K562 (cell line): ENCODE results near the gene SLC26A8. TPM values are rescaled to one million over a fixed set of nuclear protein-coding genes. Genes with fewer than 3 reads are reported as not detected.

Experiments
- ATAC-seq: fragments of 200-7000 bp; cut with Tn5 transposase; 3 replicates; pipeline ENCODE4 v1.9.1; 2020; ENCODE audit warnings: moderate library complexity
- BruUV-seq: library from RNA; stranded (reverse); fragments of 400-500 nt; replicated peaks from 2 replicates; lab custom pipeline; 2021; lab: Mats Ljungman, UMichigan
- CTCF ChIA-PET: fragments of 300-600 bp; formaldehyde crosslinking; extraction: SDS; loops from one replicate; lab custom pipeline; 2021; ENCODE audit warnings: low intra/inter-chr PET ratio; lab: Yijun Ruan, JAX
- POLR2A ChIA-PET: fragments of 300-600, 350-650 bp; sonication (Branson Sonifier 250); formaldehyde crosslinking; extraction: SDS; loops from one replicate; lab custom pipeline; 2021; ENCODE audit warnings: antibody characterized with exemption, inconsistent platforms; lab: Yijun Ruan, JAX
- DNase-seq, 4 experiments: peaks; one replicate each; pipeline versions ENCODE4 v3.0.0 to v3.0.0-alpha.2; 2011 to 2018; ENCODE audit warnings: low spot score in 3 of 4, mixed read lengths in 3 of 4; ENCODE audit errors: extremely low read depth in 1 of 4
- FAIRE-seq: peaks from 2 replicates; lab custom pipeline; 2011; peaks lifted over from hg19 to GRCh38; lab: Jason Lieb, UNC
- H2AFZ ChIP-seq: 2 replicates; pipeline ENCODE4 v1.6.0; 2011; ENCODE audit warnings: low read depth, low read length, control low read depth, inconsistent platforms
- H3K27ac ChIP-seq: fragments of 200-600 bp; 3 replicates; pipeline ENCODE4 v1.8.0; 2011; ENCODE audit warnings: low read depth, mild to moderate bottlenecking, control low read depth, inconsistent platforms, low read length, moderate library complexity, mixed read lengths; ENCODE audit errors: extremely low read depth
- H3K27me3 ChIP-seq, 2 experiments: fragments of 300-600 bp in 1 of 2; 2 replicates in 1 of 2; 3 replicates in 1 of 2; pipeline versions ENCODE4 v1.6.0 to v1.8.0; 2011; ENCODE audit warnings: inconsistent platforms in 2 of 2, low read length in 2 of 2, mild to moderate bottlenecking in 1 of 2, mixed read lengths in 1 of 2, moderate library complexity in 1 of 2; ENCODE audit not compliant: control insufficient read depth in 2 of 2, insufficient read depth in 2 of 2
- H3K36me3 ChIP-seq: fragments of 300-600 bp; 3 replicates; pipeline ENCODE4 v1.8.0; 2011; ENCODE audit warnings: mild to moderate bottlenecking, low read length, inconsistent platforms; ENCODE audit not compliant: control insufficient read depth, insufficient read depth
- H3K4me1 ChIP-seq, 2 experiments: fragments of 200-600 bp in 1 of 2; replicated peaks in 1 of 2; 2 replicates in 1 of 2; 3 replicates in 1 of 2; pipeline versions ENCODE4 v1.5.1 to v1.8.0; 2011; ENCODE audit warnings: inconsistent platforms in 2 of 2, low read length in 2 of 2, mild to moderate bottlenecking in 1 of 2, mixed read lengths in 1 of 2, moderate library complexity in 1 of 2; ENCODE audit not compliant: control insufficient read depth in 2 of 2, insufficient read depth in 2 of 2
- H3K4me2 ChIP-seq: 2 replicates; pipeline ENCODE4 v1.6.1; 2011; ENCODE audit warnings: low read length, control low read depth, inconsistent platforms, mixed read lengths; ENCODE audit not compliant: insufficient read depth
- H3K4me3 ChIP-seq: fragments of 200-600 bp; sonication (generic), shearing (Covaris generic); 2 replicates; pipeline ENCODE4 v1.5.1; 2016; ENCODE audit warnings: control low read depth, inconsistent platforms
- H3K79me2 ChIP-seq: fragments of 200-600 bp; 3 replicates; pipeline ENCODE4 v1.8.0; 2011; ENCODE audit warnings: low read length, inconsistent platforms; ENCODE audit not compliant: control insufficient read depth, insufficient read depth
- H3K9ac ChIP-seq, 2 experiments: 2 replicates each; pipeline versions ENCODE4 v1.6.0 to v1.6.1; 2011; ENCODE audit warnings: low read depth in 2 of 2, low read length in 2 of 2, control low read depth in 1 of 2, inconsistent platforms in 1 of 2, mild to moderate bottlenecking in 1 of 2, mixed read lengths in 1 of 2; ENCODE audit not compliant: insufficient read depth in 1 of 2
- H3K9me1 ChIP-seq: one replicate; pipeline ENCODE4 v1.6.0; 2011; ENCODE audit warnings: inconsistent platforms, mild to moderate bottlenecking, low read length, moderate library complexity; ENCODE audit not compliant: control insufficient read depth, insufficient read depth
- H3K9me3 ChIP-seq: replicated peaks from 2 replicates; pipeline ENCODE4 v1.5.1; 2011; ENCODE audit warnings: low read depth, low read length, inconsistent platforms; ENCODE audit not compliant: control insufficient read depth, insufficient read depth
- H4K20me1 ChIP-seq: replicated peaks from 2 replicates; pipeline ENCODE4 v1.6.1; 2011; ENCODE audit warnings: low read length, inconsistent platforms, mixed read lengths; ENCODE audit not compliant: control insufficient read depth, insufficient read depth
- DACH1 ChIP-seq: fragments of 450-650 bp; IDR thresholded peaks from 2 replicates; pipeline ENCODE4 v1.6.1; 2018; ENCODE audit not compliant: partially characterized antibody
- ERF ChIP-seq: fragments of 450-650 bp; formaldehyde crosslinking; IDR thresholded peaks from 2 replicates; pipeline ENCODE4 v1.4.0; 2020; ENCODE audit warnings: mild to moderate bottlenecking, mixed read lengths
- KAT2B ChIP-seq: IDR thresholded peaks from one replicate; pipeline ENCODE4 v1.6.1; 2012; ENCODE audit warnings: low read depth, mild to moderate bottlenecking, control low read depth, inconsistent platforms, low read length, moderate library complexity
- KDM2B ChIP-seq: fragments of 250-450 bp; sonication (Bioruptor Pico); IDR thresholded peaks from 2 replicates; pipeline ENCODE4 v1.8.0; 2021; ENCODE audit warnings: mild to moderate bottlenecking, moderate library complexity
- MXI1 ChIP-seq: IDR thresholded peaks from 2 replicates; pipeline ENCODE4 v1.6.1; 2011; ENCODE audit warnings: low read depth, mild to moderate bottlenecking, improper control_type of control experiment, low read length
- NFIX ChIP-seq: fragments of 250-450 bp; sonication (Bioruptor Pico); IDR thresholded peaks from 2 replicates; pipeline ENCODE4 v1.4.0; 2020; ENCODE audit warnings: low read depth, mild to moderate bottlenecking, moderate library complexity
- NONO ChIP-seq, 2 experiments: fragments of 200-400 bp in 1 of 2; fragments of 450-650 bp in 1 of 2; formaldehyde crosslinking in 1 of 2; IDR thresholded peaks; 2 replicates each; pipeline ENCODE4 v1.6.1; 2017; ENCODE audit warnings: low read depth in 2 of 2, mild to moderate bottlenecking in 2 of 2, moderate library complexity in 2 of 2, low read length in 1 of 2
- PATZ1 ChIP-seq: fragments of 250-450 bp; sonication (Bioruptor Pico); IDR thresholded peaks from 2 replicates; pipeline ENCODE4 v1.5.0; 2020; ENCODE audit warnings: mild to moderate bottlenecking, borderline replicate concordance
- SIN3A ChIP-seq, 2 experiments: fragments of 150-350 bp in 1 of 2; IDR thresholded peaks; 2 replicates each; pipeline ENCODE4 v1.6.1; 2011 to 2016; ENCODE audit warnings: borderline replicate concordance in 2 of 2, low read depth in 2 of 2, low read length in 2 of 2, mild to moderate bottlenecking in 2 of 2, moderate library complexity in 2 of 2; ENCODE audit not compliant: control insufficient read depth in 1 of 2
- SMAD1 ChIP-seq: fragments of 150-350 bp; IDR thresholded peaks from 2 replicates; pipeline ENCODE4 v1.6.1; 2014; ENCODE audit warnings: low read length, low read depth; ENCODE audit not compliant: partially characterized antibody
- ZNF212 ChIP-seq: fragments of 450-650 bp; formaldehyde crosslinking; IDR thresholded peaks from 2 replicates; pipeline ENCODE4 v1.4.0; 2020; ENCODE audit warnings: mild to moderate bottlenecking
- WGBS: fragments of 100-300 bp; shearing (Covaris generic); methylation state at CpG from one replicate; pipeline ENCODE4 v1.1.6; 2016; ENCODE audit warnings: low coverage, mixed read lengths; ENCODE audit not compliant: insufficient coverage; ENCODE audit errors: missing lambda C conversion rate; 5-methylcytosine and 5-hydroxymethylcytosine counted together
- in situ Hi-C: fragments of 300-500 bp; cut with MboI; formaldehyde crosslinking; loops from 4 replicates; pipeline ENCODE4 v1.15.0; 2018; ENCODE audit warnings: inconsistent platforms, mixed read lengths
- intact Hi-C: fragments of 100-400 bp; cut with micrococcal nuclease; formaldehyde crosslinking; loops from 2 replicates; pipeline ENCODE4 v1.14.2; 2022
- polyA plus RNA-seq, 8 experiments: library from polyadenylated mRNA; depleted of rRNA in 4 of 8; stranded (reverse) in 5 of 8; unstranded in 3 of 8; fragments of >200 nt; fragmentation: Nextera tagmentation in 2 of 8; fragmentation: Illumina TruSeq in 1 of 8; extraction: Ambion mirVana in 2 of 8; extraction: Trizol in 1 of 8; gene quantifications; 2 replicates each; pipeline versions ENCODE4 v1.2.1 to v1.2.3, GENCODE V29; 2011 to 2014; ENCODE audit warnings: inconsistent platforms in 1 of 8, missing spikeins in 1 of 8
- total RNA-seq, 7 experiments: library from RNA; depleted of rRNA in 6 of 7; stranded (reverse); fragments of >200 nt in 6 of 7; fragmentation: Illumina TruSeq in 2 of 7; extraction: Trizol in 2 of 7; gene quantifications; 2 replicates each; pipeline versions ENCODE4 v1.2.1 to v1.2.3, GENCODE V29; 2011 to 2021; ENCODE audit warnings: low replicate concordance in 1 of 7
- TF ChIP-seq, protein P1 (sequence below): fragments of 450-650 bp; IDR thresholded peaks from 2 replicates; pipeline ENCODE4 v1.6.1; 2016
- TF ChIP-seq, protein P2 (sequence below): sonication (generic); formaldehyde crosslinking; IDR thresholded peaks from 2 replicates; pipeline ENCODE4 v1.8.1; 2023; ENCODE audit warnings: missing genetic modification reagents, mild to moderate bottlenecking, borderline replicate concordance

Gene SLC26A8
- total and polyA plus RNA-seq, 9 of the 15 experiments (the other 6 are each of a cell fraction or from before 2014, with no cell fraction given): not detected

- no peak overlapping the region for H2AFZ ChIP-seq
- WGBS: 45% methylated on average over 2 of the region's 2 CpGs
- H3K9ac ChIP-seq: no peak overlapping the region
- peaks cover 0 to 4% of the 10 kb centered on the region in 2 experiments; a peak in 3 of 5 replicates for H3K4me1 ChIP-seq
- in situ Hi-C loops: no loop called here
- ATAC-seq (no peak), FAIRE-seq (no peak), DNase-seq (no peak)
- CTCF ChIA-PET: interaction anchor here (0.7 kb wide), 1 partner anchor 172 kb away, joined by 3 read pairs; no protein-coding TSS in a partner anchor
- H3K79me2 ChIP-seq: peaks cover 12% of the 10 kb centered on the region
- no peaks in the 10 kb centered on the region for H3K36me3 ChIP-seq
- H4K20me1 ChIP-seq: no peaks in the 10 kb centered on the region
- BruUV-seq: no TSS peak
- intact Hi-C loops: no loop called here
- no peak overlapping the region for H3K27ac ChIP-seq
- no peak overlapping the region for H3K4me3 ChIP-seq
- no peak overlapping the region for H3K4me2 ChIP-seq
- no peaks in the 10 kb centered on the region for H3K27me3 ChIP-seq
- no peaks in the 10 kb centered on the region for H3K9me3 ChIP-seq
- POLR2A ChIA-PET: interaction anchor here (0.7 to 1.3 kb wide), 7 partner anchors 9 to 75 kb away, joined by 3 to 5 read pairs (median 3); no protein-coding TSS in a partner anchor
- no peaks in the 10 kb centered on the region for H3K9me1 ChIP-seq
- TF ChIP-seq, protein P1, sequence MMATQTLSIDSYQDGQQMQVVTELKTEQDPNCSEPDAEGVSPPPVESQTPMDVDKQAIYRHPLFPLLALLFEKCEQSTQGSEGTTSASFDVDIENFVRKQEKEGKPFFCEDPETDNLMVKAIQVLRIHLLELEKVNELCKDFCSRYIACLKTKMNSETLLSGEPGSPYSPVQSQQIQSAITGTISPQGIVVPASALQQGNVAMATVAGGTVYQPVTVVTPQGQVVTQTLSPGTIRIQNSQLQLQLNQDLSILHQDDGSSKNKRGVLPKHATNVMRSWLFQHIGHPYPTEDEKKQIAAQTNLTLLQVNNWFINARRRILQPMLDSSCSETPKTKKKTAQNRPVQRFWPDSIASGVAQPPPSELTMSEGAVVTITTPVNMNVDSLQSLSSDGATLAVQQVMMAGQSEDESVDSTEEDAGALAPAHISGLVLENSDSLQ: peak; percentile 72
- no peak for TF ChIP-seq ZNF212 (CRISPR knock-in tag)
- TF ChIP-seq MXI1: no peak
- TF ChIP-seq SMAD1: no peak
- no peak for TF ChIP-seq NFIX (CRISPR knock-in tag)
- no peak for TF ChIP-seq DACH1
- TF ChIP-seq KAT2B: no peak
- TF ChIP-seq PATZ1 (CRISPR knock-in tag): no peak
- no peak for TF ChIP-seq SIN3A (IDR thresholded peaks at IDR 0.05; ENCODE audit: borderline replicate concordance in 2 of 2, control insufficient read depth in 1 of 2, low read depth in 2 of 2, low read length in 2 of 2)
- TF ChIP-seq, protein P2, sequence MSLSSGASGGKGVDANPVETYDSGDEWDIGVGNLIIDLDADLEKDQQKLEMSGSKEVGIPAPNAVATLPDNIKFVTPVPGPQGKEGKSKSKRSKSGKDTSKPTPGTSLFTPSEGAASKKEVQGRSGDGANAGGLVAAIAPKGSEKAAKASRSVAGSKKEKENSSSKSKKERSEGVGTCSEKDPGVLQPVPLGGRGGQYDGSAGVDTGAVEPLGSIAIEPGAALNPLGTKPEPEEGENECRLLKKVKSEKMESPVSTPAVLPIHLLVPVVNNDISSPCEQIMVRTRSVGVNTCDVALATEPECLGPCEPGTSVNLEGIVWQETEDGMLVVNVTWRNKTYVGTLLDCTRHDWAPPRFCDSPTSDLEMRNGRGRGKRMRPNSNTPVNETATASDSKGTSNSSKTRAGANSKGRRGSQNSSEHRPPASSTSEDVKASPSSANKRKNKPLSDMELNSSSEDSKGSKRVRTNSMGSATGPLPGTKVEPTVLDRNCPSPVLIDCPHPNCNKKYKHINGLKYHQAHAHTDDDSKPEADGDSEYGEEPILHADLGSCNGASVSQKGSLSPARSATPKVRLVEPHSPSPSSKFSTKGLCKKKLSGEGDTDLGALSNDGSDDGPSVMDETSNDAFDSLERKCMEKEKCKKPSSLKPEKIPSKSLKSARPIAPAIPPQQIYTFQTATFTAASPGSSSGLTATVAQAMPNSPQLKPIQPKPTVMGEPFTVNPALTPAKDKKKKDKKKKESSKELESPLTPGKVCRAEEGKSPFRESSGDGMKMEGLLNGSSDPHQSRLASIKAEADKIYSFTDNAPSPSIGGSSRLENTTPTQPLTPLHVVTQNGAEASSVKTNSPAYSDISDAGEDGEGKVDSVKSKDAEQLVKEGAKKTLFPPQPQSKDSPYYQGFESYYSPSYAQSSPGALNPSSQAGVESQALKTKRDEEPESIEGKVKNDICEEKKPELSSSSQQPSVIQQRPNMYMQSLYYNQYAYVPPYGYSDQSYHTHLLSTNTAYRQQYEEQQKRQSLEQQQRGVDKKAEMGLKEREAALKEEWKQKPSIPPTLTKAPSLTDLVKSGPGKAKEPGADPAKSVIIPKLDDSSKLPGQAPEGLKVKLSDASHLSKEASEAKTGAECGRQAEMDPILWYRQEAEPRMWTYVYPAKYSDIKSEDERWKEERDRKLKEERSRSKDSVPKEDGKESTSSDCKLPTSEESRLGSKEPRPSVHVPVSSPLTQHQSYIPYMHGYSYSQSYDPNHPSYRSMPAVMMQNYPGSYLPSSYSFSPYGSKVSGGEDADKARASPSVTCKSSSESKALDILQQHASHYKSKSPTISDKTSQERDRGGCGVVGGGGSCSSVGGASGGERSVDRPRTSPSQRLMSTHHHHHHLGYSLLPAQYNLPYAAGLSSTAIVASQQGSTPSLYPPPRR (CRISPR knock-in tag): no peak
- no peak for TF ChIP-seq KDM2B (CRISPR knock-in tag)
- TF ChIP-seq NONO (IDR thresholded peaks at IDR 0.05; ENCODE audit: low read depth in 2 of 2, low read length in 1 of 2): no peak
- no peak for TF ChIP-seq ERF
Observed at GRCh38 chr6:35926509-35927215, 97.8 kb downstream of the SLC26A8 start.
